K562 (cell line): ENCODE measurements around the gene TMEM271. TPM values are rescaled to one million over a fixed set of nuclear protein-coding genes. Genes with fewer than 3 reads are reported as not detected.

Experiments
- ATAC-seq: fragments of 200-7000 bp; cut with Tn5 transposase; 3 replicates; pipeline ENCODE4 v1.9.1; 2020; ENCODE audit warnings: moderate library complexity
- BruUV-seq: library from RNA; stranded (reverse); fragments of 400-500 nt; replicated peaks from 2 replicates; lab custom pipeline; 2021; lab: Mats Ljungman, UMichigan
- CTCF ChIA-PET: fragments of 300-600 bp; formaldehyde crosslinking; extraction: SDS; loops from one replicate; lab custom pipeline; 2021; ENCODE audit warnings: low intra/inter-chr PET ratio; lab: Yijun Ruan, JAX
- POLR2A ChIA-PET: fragments of 300-600, 350-650 bp; sonication (Branson Sonifier 250); formaldehyde crosslinking; extraction: SDS; loops from one replicate; lab custom pipeline; 2021; ENCODE audit warnings: antibody characterized with exemption, inconsistent platforms; lab: Yijun Ruan, JAX
- DNase-seq, 4 experiments: peaks; one replicate each; pipeline versions ENCODE4 v3.0.0 to v3.0.0-alpha.2; 2011 to 2018; ENCODE audit warnings: low spot score in 3 of 4, mixed read lengths in 3 of 4; ENCODE audit errors: extremely low read depth in 1 of 4
- FAIRE-seq: peaks from 2 replicates; lab custom pipeline; 2011; peaks lifted over from hg19 to GRCh38; lab: Jason Lieb, UNC
- H2AFZ ChIP-seq: 2 replicates; pipeline ENCODE4 v1.6.0; 2011; ENCODE audit warnings: low read depth, low read length, control low read depth, inconsistent platforms
- H3K27ac ChIP-seq: fragments of 200-600 bp; 3 replicates; pipeline ENCODE4 v1.8.0; 2011; ENCODE audit warnings: low read depth, mild to moderate bottlenecking, control low read depth, inconsistent platforms, low read length, moderate library complexity, mixed read lengths; ENCODE audit errors: extremely low read depth
- H3K27me3 ChIP-seq, 2 experiments: fragments of 300-600 bp in 1 of 2; 2 replicates in 1 of 2; 3 replicates in 1 of 2; pipeline versions ENCODE4 v1.6.0 to v1.8.0; 2011; ENCODE audit warnings: inconsistent platforms in 2 of 2, low read length in 2 of 2, mild to moderate bottlenecking in 1 of 2, mixed read lengths in 1 of 2, moderate library complexity in 1 of 2; ENCODE audit not compliant: control insufficient read depth in 2 of 2, insufficient read depth in 2 of 2
- H3K36me3 ChIP-seq: fragments of 300-600 bp; 3 replicates; pipeline ENCODE4 v1.8.0; 2011; ENCODE audit warnings: mild to moderate bottlenecking, low read length, inconsistent platforms; ENCODE audit not compliant: control insufficient read depth, insufficient read depth
- H3K4me1 ChIP-seq, 2 experiments: fragments of 200-600 bp in 1 of 2; replicated peaks in 1 of 2; 2 replicates in 1 of 2; 3 replicates in 1 of 2; pipeline versions ENCODE4 v1.5.1 to v1.8.0; 2011; ENCODE audit warnings: inconsistent platforms in 2 of 2, low read length in 2 of 2, mild to moderate bottlenecking in 1 of 2, mixed read lengths in 1 of 2, moderate library complexity in 1 of 2; ENCODE audit not compliant: control insufficient read depth in 2 of 2, insufficient read depth in 2 of 2
- H3K4me2 ChIP-seq: 2 replicates; pipeline ENCODE4 v1.6.1; 2011; ENCODE audit warnings: low read length, control low read depth, inconsistent platforms, mixed read lengths; ENCODE audit not compliant: insufficient read depth
- H3K4me3 ChIP-seq: fragments of 200-600 bp; sonication (generic), shearing (Covaris generic); 2 replicates; pipeline ENCODE4 v1.5.1; 2016; ENCODE audit warnings: control low read depth, inconsistent platforms
- H3K79me2 ChIP-seq: fragments of 200-600 bp; 3 replicates; pipeline ENCODE4 v1.8.0; 2011; ENCODE audit warnings: low read length, inconsistent platforms; ENCODE audit not compliant: control insufficient read depth, insufficient read depth
- H3K9ac ChIP-seq, 2 experiments: 2 replicates each; pipeline versions ENCODE4 v1.6.0 to v1.6.1; 2011; ENCODE audit warnings: low read depth in 2 of 2, low read length in 2 of 2, control low read depth in 1 of 2, inconsistent platforms in 1 of 2, mild to moderate bottlenecking in 1 of 2, mixed read lengths in 1 of 2; ENCODE audit not compliant: insufficient read depth in 1 of 2
- H3K9me1 ChIP-seq: one replicate; pipeline ENCODE4 v1.6.0; 2011; ENCODE audit warnings: inconsistent platforms, mild to moderate bottlenecking, low read length, moderate library complexity; ENCODE audit not compliant: control insufficient read depth, insufficient read depth
- H3K9me3 ChIP-seq: replicated peaks from 2 replicates; pipeline ENCODE4 v1.5.1; 2011; ENCODE audit warnings: low read depth, low read length, inconsistent platforms; ENCODE audit not compliant: control insufficient read depth, insufficient read depth
- H4K20me1 ChIP-seq: replicated peaks from 2 replicates; pipeline ENCODE4 v1.6.1; 2011; ENCODE audit warnings: low read length, inconsistent platforms, mixed read lengths; ENCODE audit not compliant: control insufficient read depth, insufficient read depth
- MYBL2 ChIP-seq, 2 experiments: fragments of 450-650 bp in 1 of 2; sonication (generic) in 1 of 2; formaldehyde crosslinking in 1 of 2; IDR thresholded peaks; 2 replicates each; pipeline versions ENCODE4 v1.6.1 to v1.8.1; 2017 to 2022; ENCODE audit warnings: borderline replicate concordance in 1 of 2, inconsistent platforms in 1 of 2, low read depth in 1 of 2, mild to moderate bottlenecking in 1 of 2, missing genetic modification reagents in 1 of 2, moderate library complexity in 1 of 2
- TOE1 ChIP-seq, 2 experiments: fragments of 450-650 bp in 1 of 2; sonication (generic) in 1 of 2; formaldehyde crosslinking in 1 of 2; IDR thresholded peaks; 2 replicates each; pipeline versions ENCODE4 v1.7.1 to v1.8.0; 2016 to 2022; ENCODE audit warnings: borderline replicate concordance in 2 of 2, mild to moderate bottlenecking in 2 of 2, antibody characterized with exemption in 1 of 2, inconsistent platforms in 1 of 2, low read depth in 1 of 2, missing genetic modification reagents in 1 of 2, moderate library complexity in 1 of 2
- ZC3H4 ChIP-seq: sonication (generic); formaldehyde crosslinking; IDR thresholded peaks from 2 replicates; pipeline ENCODE4 v1.9.0; 2021; ENCODE audit warnings: missing genetic modification reagents, borderline replicate concordance
- ZNF778 ChIP-seq: fragments of 450-650 bp; formaldehyde crosslinking; IDR thresholded peaks from 2 replicates; pipeline ENCODE4 v1.4.0; 2020; ENCODE audit warnings: mild to moderate bottlenecking, moderate library complexity
- WGBS: fragments of 100-300 bp; shearing (Covaris generic); methylation state at CpG from one replicate; pipeline ENCODE4 v1.1.6; 2016; ENCODE audit warnings: low coverage, mixed read lengths; ENCODE audit not compliant: insufficient coverage; ENCODE audit errors: missing lambda C conversion rate; 5-methylcytosine and 5-hydroxymethylcytosine counted together
- in situ Hi-C: fragments of 300-500 bp; cut with MboI; formaldehyde crosslinking; loops from 4 replicates; pipeline ENCODE4 v1.15.0; 2018; ENCODE audit warnings: inconsistent platforms, mixed read lengths
- intact Hi-C: fragments of 100-400 bp; cut with micrococcal nuclease; formaldehyde crosslinking; loops from 2 replicates; pipeline ENCODE4 v1.14.2; 2022
- polyA plus RNA-seq, 8 experiments: library from polyadenylated mRNA; depleted of rRNA in 4 of 8; stranded (reverse) in 5 of 8; unstranded in 3 of 8; fragments of >200 nt; fragmentation: Nextera tagmentation in 2 of 8; fragmentation: Illumina TruSeq in 1 of 8; extraction: Ambion mirVana in 2 of 8; extraction: Trizol in 1 of 8; gene quantifications; 2 replicates each; pipeline versions ENCODE4 v1.2.1 to v1.2.3, GENCODE V29; 2011 to 2014; ENCODE audit warnings: inconsistent platforms in 1 of 8, missing spikeins in 1 of 8
- total RNA-seq, 7 experiments: library from RNA; depleted of rRNA in 6 of 7; stranded (reverse); fragments of >200 nt in 6 of 7; fragmentation: Illumina TruSeq in 2 of 7; extraction: Trizol in 2 of 7; gene quantifications; 2 replicates each; pipeline versions ENCODE4 v1.2.1 to v1.2.3, GENCODE V29; 2011 to 2021; ENCODE audit warnings: low replicate concordance in 1 of 7

TMEM271 gene
- total and polyA plus RNA-seq, 9 of the 15 experiments (the other 6 are each of a cell fraction or from before 2014, with no cell fraction given): not detected

- TF ChIP-seq TOE1 (IDR thresholded peaks at IDR 0.05; ENCODE audit: borderline replicate concordance) (no peak), TOE1 (CRISPR knock-in tag; IDR thresholded peaks at IDR 0.05; ENCODE audit: borderline replicate concordance, low read depth) (no peak), ZNF778 (CRISPR knock-in tag) (no peak), ZC3H4 (CRISPR knock-in tag) (no peak)
- TF ChIP-seq, all 486 proteins: peak for 0
Observed at GRCh38 chr4:587671-588350, 11.7 kb upstream of the TMEM271 start (continued).

- CTCF ChIA-PET: no interaction called here
- in situ Hi-C loops: no loop called here
Observed at GRCh38 chr4:583820-584219, 7.7 kb upstream of the TMEM271 start.

More at GRCh38 chr4:583820-584219, 7.7 kb upstream of the TMEM271 start:
- peaks cover 0 to 21% of the 10 kb centered on the region in 2 experiments; a peak in 2 of 5 replicates for H3K27me3 ChIP-seq
- no peak for ATAC-seq
- no peak for TF ChIP-seq MYBL2 (IDR thresholded peaks at IDR 0.05; ENCODE audit: low read depth)
- no peak for TF ChIP-seq MYBL2 (CRISPR knock-in tag; IDR thresholded peaks at IDR 0.05; ENCODE audit: borderline replicate concordance)
- intact Hi-C loops: no loop called here
- POLR2A ChIA-PET: no interaction called here
- no TSS peak for BruUV-seq
- FAIRE-seq: no peak
- no peaks in the 10 kb centered on the region for H3K36me3 ChIP-seq
- H2AFZ ChIP-seq: no peak overlapping the region
- H3K79me2 ChIP-seq: no peaks in the 10 kb centered on the region
- DNase-seq: no peak
- no peak overlapping the region for H3K27ac ChIP-seq
- peaks cover 0 to 15% of the 10 kb centered on the region in 2 experiments; a peak in 3 of 5 replicates for H3K4me1 ChIP-seq
- H3K4me2 ChIP-seq: no peak overlapping the region
- 4% methylated on average over 2 of the region's 2 CpGs for whole genome bisulfite sequencing
- no peaks in the 10 kb centered on the region for H3K9me1 ChIP-seq
- no peaks in the 10 kb centered on the region for H4K20me1 ChIP-seq
- peaks cover 3% of the 10 kb centered on the region for H3K9me3 ChIP-seq
- H3K9ac ChIP-seq: no peak overlapping the region
- H3K4me3 ChIP-seq: no peak overlapping the region
